AG04449 (cell line): ENCODE results near the gene KCNIP1.

Experiments
- CTCF ChIA-PET: fragments of 350-600 bp; formaldehyde crosslinking; extraction: SDS; loops from one replicate; lab custom pipeline; 2021; ENCODE audit warnings: antibody characterized with exemption; lab: Yijun Ruan, JAX
- POLR2A ChIA-PET: fragments of 400-600, 350-600 bp; formaldehyde crosslinking; extraction: SDS; loops from one replicate; lab custom pipeline; 2020; ENCODE audit warnings: antibody characterized with exemption, inconsistent platforms; lab: Yijun Ruan, JAX
- DNase-seq: peaks from one replicate; pipeline ENCODE4 v3.0.0-alpha.2; 2010; ENCODE audit warnings: low read depth, low spot score
- H3K4me3 ChIP-seq: 2 replicates; pipeline ENCODE4 v1.5.1; 2011; ENCODE audit warnings: low read depth, mild to moderate bottlenecking, control low read depth, low read length
- CTCF ChIP-seq: IDR thresholded peaks from one replicate; pipeline ENCODE4 v1.5.1; 2011; ENCODE audit warnings: mild to moderate bottlenecking, moderate library complexity, low read length, control low read depth, inconsistent platforms; ENCODE audit not compliant: insufficient read depth; ENCODE audit errors: missing control alignments

Gene KCNIP1

DNA sequence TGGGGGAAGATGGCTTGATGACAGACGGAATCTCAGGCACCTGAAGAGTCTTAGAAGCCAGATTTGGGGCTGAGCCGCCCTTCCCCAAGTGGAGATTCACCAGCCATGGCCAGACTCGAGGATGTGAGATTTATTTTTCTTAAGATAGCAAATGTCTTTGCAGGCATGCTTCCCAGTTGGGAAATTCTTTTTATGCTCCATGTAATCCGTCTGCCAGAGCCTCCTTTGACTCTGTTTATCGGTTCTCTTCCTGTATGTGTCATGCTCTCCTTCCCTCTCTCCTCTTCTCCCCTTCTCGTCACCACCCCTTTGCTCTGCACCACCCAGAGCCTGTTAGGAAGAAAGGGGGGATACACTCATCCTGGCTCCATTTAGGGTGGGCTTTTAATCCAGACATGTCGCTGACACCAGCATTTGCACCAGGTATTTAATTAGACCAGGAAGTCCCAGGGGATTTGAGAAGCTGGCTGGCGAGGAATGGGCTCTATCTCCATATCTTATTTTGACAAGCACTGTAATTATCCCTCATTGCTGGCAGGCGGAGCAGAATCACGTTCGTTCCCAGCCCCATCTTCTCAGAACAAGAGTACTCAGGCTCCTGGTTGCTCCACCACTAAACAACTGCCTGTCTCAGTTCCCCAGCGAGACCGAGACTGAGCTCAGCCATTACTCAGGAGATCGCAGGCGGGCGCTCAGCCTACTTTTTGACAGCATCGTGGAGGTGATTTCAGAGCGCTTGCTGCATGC is 50.9 kb downstream of the KCNIP1 start:
- no peak overlapping the region for H3K4me3 ChIP-seq
- TF ChIP-seq CTCF: no peak
- CTCF ChIA-PET: no interaction called here
- DNase-seq: no peak
- POLR2A ChIA-PET: no interaction called here

- no peak overlapping the region for H3K4me3 ChIP-seq
- no peak for DNase-seq
- CTCF ChIA-PET: no interaction called here
- TF ChIP-seq CTCF: no peak
- POLR2A ChIA-PET: no interaction called here
These were observed 53.5 kb downstream of the KCNIP1 start for GRCh38 chr5:170557314-170557713.

GRCh38 chr5:170559296-170559695 is 55.5 kb downstream of the KCNIP1 start:
- no peak for TF ChIP-seq CTCF
- no peak overlapping the region for H3K4me3 ChIP-seq
- ChIA-PET POLR2A (no interaction called here), CTCF (no interaction called here)
- no peak for DNase-seq

GRCh38 chr5:170560938-170561337 is 57.1 kb downstream of the KCNIP1 start:
- TF ChIP-seq CTCF: no peak
- no peak overlapping the region for H3K4me3 ChIP-seq
- no peak for DNase-seq
- CTCF ChIA-PET: interaction anchor here (0.8 kb wide), 1 partner anchor 10 kb away, joined by 3 read pairs; no protein-coding TSS in a partner anchor
- POLR2A ChIA-PET: no interaction called here

GRCh38 chr5:170562166-170562874 is 58.5 kb downstream of the KCNIP1 start:
- ChIA-PET CTCF (no interaction called here), POLR2A (no interaction called here)
- no peak overlapping the region for H3K4me3 ChIP-seq
- DNase-seq: no peak
- TF ChIP-seq CTCF: no peak

DNA sequence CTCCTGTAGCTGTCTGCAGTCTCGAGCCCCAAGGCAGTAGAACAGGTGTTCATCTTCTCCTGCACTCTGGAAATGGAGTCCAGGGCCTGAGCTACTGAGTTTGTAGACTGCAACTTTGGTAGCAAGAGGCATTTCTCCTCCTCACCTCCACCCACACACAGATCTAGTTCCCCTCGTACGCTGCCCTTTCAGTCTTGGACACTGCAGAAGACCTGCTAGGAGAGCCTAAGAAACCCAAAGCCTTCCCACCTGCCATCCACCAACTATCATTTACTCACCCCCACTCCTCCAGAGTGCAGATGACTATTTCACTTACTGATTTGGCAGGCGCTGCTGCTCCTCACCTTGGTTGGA is 59.0 kb downstream of the KCNIP1 start:
- no peak for DNase-seq
- POLR2A ChIA-PET: no interaction called here
- no peak for TF ChIP-seq CTCF
- CTCF ChIA-PET: interaction anchor here (0.6 kb wide), 1 partner anchor 492 kb away, joined by 3 read pairs; no protein-coding TSS in a partner anchor
- no peak overlapping the region for H3K4me3 ChIP-seq
